ENCODE data around the gene TMEM26.

The TMEM26 gene

DNA sequence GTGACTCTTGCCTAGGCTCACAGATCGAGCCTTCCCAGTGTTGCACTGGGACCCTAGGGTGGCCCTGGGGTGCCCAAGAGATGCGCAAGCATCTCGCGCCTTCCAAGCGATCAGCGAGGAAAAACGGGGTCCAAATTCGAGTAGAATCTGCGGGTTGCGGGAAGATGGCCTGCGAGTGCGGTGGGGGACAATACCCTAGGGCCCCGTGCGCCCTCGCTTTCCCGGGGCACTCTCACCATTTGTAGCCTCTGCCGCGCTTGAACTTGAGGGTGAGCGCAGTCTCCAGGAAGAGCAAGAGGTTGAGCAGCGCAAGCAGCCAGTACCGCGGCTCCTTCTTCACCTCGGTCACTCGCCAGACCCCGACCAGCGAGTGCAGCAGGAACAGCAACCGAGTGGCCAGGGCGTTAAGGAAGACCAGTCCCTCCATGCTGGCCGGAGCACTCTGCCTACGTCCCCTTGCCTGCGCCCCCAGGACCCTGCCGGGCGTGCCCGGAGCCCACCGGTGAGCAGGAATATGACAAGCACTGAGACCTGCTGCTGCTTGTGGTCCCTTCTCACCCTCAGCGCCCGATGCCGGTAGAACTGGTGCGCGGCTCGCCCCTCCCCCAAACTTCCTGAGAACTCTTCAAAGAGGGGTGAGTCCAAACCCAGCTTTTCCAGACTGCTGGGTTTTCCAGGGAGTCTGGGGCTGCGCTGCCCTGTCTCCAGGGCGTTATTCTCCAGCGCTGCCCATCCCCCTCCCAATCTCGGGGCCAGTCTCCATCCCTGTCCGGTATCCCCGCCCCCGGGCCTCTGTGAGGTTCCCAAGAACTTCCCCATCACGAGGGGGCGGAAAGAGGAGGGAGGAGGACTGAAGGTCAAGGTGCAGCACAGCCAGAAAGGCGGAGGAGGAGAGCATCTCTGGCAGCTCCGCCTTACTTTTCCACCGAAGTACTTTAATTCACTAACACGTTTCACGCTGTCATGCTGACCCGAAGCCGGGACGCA, at the start of gene TMEM26:
TSS of gene TMEM26 (minus strand) at position 727 of the 987 bp plus-strand sequence. CDS start at position 427, 300 bp downstream.
- no peak for DNase-seq (ENCODE audit: low read depth in 1 of 2, low spot score in 1 of 2)

DNA sequence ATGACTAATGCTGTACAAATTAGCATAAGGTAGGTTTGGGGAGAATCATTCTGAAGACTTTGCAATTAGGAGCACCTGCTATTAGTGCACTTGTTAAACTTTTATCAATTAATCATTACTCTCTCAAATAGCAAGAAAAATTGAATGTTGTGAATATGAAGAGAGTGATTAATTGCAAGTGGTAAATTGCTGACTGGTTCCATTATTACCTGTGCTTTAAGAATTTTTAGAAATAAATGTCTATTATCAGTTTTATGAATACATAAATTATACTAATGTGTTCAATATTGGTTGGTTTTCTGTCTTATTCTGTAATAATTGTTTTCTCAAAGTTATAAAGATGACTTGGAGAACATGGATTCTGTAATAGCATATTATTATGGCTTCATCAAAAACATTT, 47.3 kb upstream of the TMEM26 start:
- no peak for DNase-seq (ENCODE audit: low read depth in 1 of 2, low spot score in 1 of 2)

DNA sequence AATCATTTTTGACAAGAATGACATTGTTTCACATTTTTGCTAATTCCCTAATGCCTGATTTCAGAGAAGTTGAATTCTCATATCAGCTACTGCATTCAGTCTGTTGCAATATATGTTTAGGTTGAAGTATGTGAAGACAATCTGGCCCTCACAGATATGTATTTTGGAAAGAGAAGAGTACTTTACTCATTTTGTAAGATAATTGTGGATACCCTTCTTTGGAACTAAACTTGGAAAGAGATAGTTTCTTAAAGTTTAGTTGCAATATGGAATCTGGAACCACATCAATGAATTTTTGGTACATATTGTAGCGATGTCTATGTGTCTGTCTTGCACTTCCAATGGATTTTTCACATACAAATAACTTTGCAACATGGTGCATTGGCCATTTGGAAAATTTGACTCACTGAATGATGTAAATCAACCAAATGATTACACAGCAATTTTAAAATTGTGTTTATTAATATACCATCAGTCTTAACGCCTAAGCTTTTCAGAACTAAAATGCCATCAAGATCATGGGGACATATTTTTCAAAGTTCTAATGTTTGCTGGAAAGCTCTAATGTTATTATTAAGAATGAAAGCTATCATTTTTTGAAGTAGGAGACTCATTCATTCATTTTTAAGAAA, 39.3 kb upstream of the TMEM26 start:
- no peak for DNase-seq (ENCODE audit: low read depth in 1 of 2, low spot score in 1 of 2)

DNA sequence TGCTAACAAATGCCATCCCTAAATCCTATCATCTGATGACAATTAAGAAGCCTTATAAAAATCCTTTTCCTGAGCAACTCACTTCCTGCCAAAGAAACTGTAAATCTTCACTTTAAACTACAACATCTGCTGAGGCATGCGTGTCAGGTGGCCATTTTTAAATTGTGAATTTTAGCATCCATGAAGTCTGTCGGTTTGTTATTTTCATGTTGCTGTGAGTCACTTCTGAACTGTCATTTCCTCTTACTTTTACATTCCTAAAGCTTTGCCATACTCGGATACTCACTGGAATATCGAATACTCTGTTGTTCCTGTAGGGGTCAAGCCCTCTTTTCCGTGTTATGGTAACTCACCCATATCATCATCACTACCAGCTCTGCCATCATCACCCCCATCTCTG, 34.3 kb upstream of the TMEM26 start:
- DNase-seq (ENCODE audit: low read depth in 1 of 2, low spot score in 1 of 2): no peak

DNA sequence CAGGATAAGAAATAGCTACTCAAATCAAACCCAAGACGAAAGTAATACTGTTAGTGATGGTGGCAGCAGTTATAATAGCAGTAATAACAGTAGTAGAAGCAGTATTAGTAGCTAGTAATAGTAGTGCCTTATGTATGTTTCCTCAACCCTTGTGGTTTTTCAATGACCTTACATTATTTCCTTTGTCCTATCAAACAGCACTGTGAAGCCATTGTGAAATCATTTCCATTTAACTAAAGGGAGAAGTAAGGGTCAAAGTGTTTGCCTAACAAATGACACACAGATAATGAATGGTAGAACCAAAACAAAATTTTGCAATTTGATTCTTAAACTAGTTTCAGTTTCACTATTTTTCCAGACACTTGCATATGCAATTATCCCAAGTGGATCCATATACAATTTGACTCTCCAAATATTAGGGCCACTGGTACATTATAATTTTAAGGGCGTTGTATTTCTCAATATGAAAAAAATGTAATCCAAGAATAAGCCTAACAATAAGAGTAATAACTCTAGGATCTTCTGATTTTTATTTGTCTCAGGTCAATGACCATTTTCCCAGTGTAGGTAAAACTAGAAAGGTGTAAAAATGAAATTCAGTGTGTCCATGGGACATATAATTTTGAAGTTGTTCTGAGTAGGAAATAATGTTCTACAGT, 33.7 kb upstream of the TMEM26 start:
- DNase-seq (ENCODE audit: low read depth in 1 of 2, low spot score in 1 of 2): no peak

DNA sequence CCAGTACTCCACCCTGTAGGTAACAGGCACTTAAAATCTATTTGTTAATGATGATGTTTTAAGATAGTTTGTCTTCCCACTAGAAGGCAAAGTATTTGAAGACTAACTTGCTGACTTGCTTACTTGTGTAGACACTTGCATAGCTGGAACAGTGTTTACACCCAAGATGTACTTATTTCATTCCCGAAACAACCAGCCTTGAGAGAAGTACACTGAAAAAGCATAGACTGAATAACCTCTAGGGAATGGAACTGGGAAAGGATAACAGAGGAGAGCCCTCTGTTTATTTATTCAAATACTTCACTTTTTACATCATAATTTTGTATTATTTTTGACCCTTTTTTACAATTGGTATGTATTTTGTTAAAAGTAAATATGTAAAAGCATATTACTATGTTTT, 33.1 kb upstream of the TMEM26 start:
- DNase-seq (ENCODE audit: low read depth in 1 of 2, low spot score in 1 of 2): no peak

DNA sequence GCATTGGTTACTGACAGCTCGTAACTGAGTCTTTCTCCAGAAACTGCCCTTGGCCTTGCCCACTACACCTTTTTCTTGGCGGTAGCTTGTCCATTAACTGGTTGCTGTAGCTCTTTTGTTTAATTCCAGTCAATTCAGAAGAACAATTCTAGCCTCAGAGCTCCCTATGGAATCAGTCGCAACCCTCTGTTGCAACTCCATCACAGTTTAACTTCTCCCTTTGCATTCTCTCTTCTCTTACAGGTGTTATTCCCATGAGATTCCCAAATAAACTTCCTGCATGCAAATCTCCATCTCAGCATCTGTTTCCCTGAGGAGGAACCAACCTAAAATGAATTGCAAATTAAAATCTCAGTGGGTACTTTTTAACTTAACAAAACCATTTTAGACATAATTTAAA, 28.4 kb upstream of the TMEM26 start:
- DNase-seq (ENCODE audit: low read depth in 1 of 2, low spot score in 1 of 2): no peak

DNA sequence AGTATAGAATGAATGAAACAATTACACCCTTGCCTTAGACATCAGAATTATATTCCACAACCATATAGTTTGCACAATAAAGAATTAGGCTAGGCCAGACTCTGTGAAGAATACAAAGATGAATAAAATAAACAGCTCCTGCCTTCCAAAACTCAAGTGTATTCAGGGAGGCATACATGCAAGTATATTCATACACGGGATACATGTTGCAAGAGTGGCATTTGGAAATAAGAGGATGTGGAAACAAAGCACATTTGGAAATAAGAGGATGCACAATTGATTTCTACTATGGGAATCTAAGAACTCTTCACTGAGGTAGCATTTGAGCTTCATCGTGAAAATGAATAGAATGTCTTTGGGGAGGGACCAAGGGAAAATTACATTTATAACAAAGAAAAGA, 27.0 kb upstream of the TMEM26 start:
- no peak for DNase-seq (ENCODE audit: low read depth in 1 of 2, low spot score in 1 of 2)

DNA sequence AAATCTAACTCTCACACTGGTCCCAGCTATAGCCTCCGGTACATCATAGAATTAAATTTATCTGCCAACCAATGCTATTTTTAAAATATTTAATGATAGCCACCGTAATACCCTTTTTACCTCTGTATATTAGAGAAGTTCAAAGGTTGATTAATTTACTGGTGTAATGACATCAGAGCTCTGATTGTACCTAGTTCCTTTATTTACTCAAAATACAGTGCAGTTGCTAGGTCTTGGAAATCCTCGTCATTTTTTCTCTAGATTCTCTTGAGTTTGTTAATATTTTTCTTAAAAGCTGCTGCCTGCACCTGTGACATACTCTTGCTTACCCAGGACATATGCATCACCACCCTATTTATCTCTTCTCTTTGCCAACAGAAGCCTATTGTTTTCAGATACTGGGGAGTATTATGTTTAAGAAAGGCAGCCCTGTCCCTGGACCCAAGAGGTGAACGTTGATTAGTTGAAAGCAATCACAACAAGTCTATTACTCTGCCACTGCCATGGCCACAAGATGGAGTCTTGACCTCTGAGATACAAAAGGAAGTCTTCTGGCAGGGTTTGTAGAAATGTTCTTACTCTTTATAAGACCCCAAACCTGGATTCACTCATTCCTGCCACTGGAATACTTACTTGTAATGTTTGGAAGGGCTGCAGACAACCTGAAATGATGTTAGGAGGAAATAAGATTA, 25.6 kb upstream of the TMEM26 start:
- no peak for DNase-seq (ENCODE audit: low read depth in 1 of 2, low spot score in 1 of 2)

DNA sequence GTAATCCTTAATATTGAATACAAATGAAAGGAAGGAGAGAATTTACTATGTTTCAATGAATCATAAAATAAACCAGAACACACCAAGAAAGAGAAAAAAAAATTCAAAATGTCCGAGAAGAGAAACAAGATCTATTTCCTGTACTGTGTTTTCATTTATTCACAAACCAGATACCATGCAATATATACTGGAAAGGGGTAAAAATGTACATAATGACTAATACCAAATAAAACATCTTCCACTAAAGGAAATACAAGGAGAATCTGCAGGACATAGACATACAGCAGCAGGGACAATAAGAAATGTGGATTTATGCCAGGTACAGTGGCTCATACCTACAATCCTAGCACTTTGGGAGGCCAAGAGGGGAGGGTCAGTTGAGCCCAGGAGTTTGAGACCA, 24.3 kb upstream of the TMEM26 start:
- DNase-seq (ENCODE audit: low read depth in 1 of 2, low spot score in 1 of 2): no peak

DNA sequence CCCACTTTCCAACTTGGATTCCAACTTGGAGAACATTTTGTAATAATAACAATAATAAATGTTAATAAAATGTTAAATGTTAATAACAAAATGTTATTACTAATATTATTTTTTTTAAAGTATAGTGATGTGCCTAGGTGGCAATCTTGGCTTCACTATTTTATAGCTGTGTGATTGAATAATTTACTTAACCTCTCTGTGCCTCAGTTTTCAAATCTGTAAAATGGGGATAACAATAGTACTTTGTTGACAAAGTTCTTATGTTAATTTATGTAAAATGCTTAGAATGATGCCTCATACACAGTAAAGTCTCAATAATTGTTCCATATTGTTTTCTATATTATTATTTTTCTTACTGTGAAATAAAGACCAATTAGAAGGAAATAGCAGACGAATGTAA, 23.3 kb upstream of the TMEM26 start:
- no peak for DNase-seq (ENCODE audit: low read depth in 1 of 2, low spot score in 1 of 2)

DNA sequence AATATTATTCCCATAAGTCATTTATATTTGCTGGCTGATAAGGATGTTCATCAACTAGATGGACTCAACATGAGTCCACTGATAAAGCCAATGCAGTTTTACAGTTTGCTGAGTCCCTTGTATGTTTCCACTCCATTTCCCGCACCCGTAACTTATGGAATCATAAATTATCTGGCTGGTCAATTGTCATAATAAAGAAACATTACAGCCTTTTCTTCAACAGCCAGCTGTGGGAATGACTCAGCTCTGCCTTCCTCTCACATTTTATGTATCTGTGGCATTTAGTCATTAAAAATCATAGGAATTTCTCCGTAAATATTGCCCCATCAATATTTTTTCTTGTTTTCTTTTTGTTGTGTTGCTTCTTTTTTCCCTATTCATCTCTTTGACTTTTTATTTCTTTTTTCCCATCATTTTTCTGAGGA, 22.3 kb upstream of the TMEM26 start:
- no peak for DNase-seq (ENCODE audit: low read depth in 1 of 2, low spot score in 1 of 2)

DNA sequence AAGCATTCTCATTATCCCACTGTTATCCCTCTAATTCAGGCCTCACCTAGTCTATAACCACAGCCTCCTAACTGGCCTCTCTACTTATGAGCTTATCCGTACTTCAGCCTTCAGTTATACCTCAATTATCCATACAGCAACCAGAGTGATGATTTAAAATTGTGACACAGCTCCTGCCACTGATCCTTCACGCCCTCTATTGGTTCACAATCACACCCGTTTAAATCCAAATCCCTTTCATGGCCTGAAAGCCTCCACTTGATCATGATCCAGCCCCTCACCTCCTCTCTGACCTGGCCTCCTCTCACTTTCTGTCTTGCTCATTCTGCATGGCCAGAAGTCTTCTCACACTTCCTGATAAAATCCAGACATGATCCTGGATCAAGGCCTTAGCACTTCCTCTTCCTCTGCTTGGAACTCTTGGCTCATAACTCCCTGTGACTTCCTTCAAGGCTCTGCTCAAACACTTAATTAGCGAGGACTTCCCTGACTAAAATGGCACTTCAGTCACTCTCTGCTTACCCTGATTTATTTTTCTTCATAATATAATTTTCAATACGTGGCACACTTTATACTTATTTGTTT, 19.0 kb upstream of the TMEM26 start:
- DNase-seq (ENCODE audit: low read depth in 1 of 2, low spot score in 1 of 2): no peak

DNA sequence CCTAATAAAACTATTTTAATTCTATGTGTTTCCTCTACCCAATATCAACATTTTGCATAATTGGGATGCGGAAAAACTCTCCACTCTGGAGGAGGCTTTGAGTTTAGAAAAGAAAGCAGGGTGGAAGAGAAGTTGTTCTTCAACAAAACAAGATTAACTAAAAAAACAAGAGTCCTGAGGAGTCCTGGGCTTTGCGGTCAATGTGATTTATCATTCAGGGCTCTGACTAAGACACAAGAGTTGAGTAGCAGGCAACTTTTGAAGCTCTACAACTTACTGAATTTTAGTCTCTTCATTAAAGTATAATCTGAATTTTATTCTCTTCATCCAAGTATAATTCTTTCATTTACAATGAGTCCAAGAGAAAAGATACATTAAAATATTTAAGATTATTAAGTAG, 18.3 kb upstream of the TMEM26 start:
- DNase-seq (ENCODE audit: low read depth in 1 of 2, low spot score in 1 of 2): no peak

DNA sequence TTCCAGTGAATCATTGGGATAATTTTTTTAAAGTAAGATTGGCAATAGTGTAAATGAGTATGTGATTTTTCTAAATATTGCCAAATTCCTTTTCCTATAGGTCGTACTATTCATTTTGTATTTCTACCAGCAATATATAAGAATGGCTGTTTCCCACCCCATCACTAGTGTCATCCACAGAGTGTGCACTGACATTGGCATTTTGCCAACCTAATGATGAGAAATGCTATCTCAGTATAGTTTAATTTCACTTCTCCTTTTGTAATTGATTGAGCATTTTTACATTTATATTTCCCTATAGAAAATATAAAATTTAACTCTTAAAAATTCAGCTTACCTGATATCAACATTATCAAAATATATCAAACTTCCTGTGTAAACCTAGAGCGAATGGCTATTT, 17.6 kb upstream of the TMEM26 start:
- DNase-seq (ENCODE audit: low read depth in 1 of 2, low spot score in 1 of 2): no peak

DNA sequence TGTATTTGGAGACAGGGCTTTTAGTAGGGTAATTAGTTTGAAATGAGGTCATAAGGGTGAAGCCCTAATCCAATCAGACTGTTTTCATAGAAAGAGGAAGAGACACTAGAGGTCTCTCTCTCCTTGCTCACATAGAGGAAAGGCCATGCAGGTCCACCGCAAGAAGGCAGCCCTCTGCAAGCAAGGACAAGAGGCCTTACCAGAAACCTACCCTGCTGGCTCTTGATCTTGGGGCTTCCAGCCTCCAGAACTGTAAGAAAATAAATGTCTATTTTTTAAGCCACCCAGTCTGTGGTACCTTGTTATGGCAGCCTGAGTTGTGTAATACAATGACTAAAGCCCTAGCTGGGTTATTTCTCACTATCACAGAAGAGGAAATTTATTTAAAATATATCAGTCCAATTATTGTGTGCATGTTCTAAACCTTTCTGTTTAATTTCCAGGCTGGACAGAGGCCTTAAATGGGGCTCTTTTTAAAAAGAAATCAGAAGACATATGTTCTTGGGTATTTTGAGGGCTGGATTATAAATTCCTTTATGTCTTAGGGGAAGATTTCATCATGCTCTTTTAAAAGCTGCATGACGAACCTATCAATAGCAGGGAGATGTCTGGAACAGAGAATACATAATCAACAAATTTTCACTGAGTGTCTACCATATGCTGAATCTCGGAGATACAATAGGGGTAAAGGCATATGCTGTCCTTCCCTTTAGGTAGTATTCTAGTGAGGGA, 12.9 kb upstream of the TMEM26 start:
- no peak for DNase-seq (ENCODE audit: low read depth in 1 of 2, low spot score in 1 of 2)

DNA sequence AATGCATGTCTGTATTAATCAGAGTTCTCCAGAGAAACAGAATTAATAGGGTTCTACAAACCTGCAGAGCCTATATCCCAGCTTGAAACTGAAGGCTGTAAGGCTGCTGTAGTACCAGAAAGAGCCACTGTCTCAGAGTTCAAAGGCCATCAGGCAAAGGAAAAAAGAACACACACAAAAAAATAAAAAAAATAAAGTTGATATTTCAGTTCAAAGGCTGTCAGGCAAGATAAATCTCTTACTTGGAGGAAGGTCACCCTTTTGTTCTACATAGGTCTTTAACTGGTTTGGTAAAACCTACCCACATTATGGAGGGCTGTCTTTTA, 12.0 kb upstream of the TMEM26 start:
- no peak for DNase-seq (ENCODE audit: low read depth in 1 of 2, low spot score in 1 of 2)

DNA sequence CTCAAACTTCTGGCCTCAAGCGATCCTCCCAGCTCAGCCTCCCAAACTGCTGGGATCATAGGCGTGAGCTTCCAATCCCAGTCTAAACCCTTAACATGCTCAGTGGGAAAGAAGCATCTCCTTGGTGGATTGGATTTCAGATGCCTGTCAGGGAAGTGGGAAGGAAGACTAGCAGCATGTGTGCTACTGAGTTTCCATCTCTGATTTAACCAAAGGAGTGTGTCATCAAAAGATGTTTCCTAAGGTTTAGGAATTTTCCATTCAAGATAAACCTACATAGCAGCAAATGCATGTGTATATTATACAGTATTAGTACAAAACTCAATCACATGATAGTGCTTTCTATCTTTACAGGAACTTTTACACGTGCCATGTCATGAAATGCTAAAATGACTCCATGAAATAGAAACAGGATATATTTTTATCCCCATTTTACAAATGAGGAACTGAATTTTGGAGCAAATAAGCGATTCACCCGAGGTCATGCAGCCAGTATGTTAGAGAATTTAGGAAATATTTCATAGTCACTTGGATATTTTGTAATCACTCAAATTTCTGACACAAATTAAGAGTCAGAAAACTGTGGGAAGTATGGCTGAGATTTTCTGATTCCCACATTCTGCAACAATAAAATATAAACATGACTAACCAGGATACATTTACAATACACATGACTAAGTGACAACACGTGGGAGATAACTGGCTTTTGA, 11.4 kb upstream of the TMEM26 start:
- DNase-seq (ENCODE audit: low read depth in 1 of 2, low spot score in 1 of 2): no peak

DNA sequence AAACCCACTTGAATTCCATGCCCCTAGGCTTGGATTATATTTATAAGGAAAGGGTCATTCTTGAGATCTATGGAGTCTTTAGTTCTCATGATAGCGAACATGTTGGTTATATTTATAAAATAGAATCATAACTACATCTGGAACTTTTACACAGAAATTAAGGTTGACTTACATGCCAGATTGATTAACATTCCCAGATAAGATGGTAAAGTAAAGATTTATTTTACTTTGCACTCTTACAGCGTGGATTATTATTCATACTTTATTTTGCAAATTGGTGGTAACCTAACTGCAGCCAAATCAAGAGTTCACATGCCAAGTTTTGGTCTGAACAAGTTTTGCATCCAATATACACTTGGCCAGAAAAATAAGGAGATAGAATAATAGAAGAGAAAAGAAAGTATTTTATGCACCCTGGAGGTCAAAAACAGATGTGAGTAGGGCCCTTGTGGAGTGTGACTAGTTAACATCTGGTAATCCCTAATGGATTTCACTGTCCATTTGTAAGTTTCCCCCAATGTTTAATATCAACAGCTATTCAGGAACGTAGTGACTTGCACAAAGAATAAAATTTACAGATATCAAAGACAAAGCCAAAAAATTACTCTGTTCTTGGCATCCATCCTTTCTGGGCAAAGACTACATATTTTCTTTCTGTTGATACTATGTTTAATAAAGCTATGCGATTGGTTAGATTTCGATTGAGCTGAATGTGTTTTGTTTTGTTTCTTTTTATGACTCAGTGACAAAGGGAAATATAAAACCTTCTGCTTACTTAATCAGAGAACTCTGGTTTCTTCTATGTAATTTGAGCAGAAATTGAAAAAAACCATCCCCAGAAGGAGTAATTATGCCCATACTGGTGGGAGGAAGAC, 10.1 kb upstream of the TMEM26 start:
- no peak for DNase-seq (ENCODE audit: low read depth in 1 of 2, low spot score in 1 of 2)
